Measurements from ENCODE around the gene ZSWIM3. TPM values are rescaled to one million over a fixed set of nuclear protein-coding genes. Genes with fewer than 3 reads are reported as not detected.
"Not testable (repeated sequence)": the region's sequence is repeated elsewhere in the genome, so short reads cannot be mapped to it uniquely, and the experiment has no call there.

ZSWIM3 gene
- total and polyA plus RNA-seq, 2 of the 8 experiments (the other 6 are each of a cell fraction or from before 2014, with no cell fraction given): 5.5 to 6.9 TPM

DNA sequence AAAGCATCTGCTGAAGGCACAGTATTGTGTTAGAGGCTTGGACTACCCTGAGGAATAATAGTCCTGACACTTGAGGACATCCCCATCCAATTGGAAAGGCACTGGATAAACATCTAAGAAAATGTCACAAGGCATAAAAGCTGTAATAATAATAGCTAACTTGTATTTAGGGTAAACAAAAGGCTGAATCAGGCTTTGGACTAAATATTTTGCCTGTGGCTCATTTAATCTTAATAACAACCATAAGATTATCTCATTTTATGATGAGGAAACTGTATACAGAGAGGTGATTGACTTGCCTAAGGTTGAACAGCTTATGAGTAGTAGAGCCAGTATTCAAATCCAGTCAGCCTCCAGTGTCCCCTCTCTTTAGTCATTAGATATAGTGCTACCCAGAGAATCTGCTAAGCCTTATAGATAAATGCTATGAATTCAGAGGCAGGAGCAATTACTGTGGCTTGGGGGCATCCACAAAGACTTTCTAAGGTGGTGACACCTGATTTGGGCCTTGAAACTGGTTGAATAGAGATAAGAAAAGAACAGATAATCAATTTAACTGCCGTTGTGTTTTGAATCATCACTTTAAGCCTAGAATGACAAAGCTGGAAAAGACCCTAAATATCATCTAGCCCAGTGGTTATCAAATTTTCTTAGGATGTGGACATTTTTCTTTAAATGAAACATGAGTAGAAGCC, 16.1 kb downstream of the ZSWIM3 start (continued):
- TF ChIP-seq BACH1 (IDR thresholded peaks at IDR 0.05; ENCODE audit: low read length) (no peak), RFX5 (IDR thresholded peaks at IDR 0.05; ENCODE audit: borderline replicate concordance, low read depth, low read length) (no peak), ZNF274 (IDR thresholded peaks at IDR 0.05; ENCODE audit: borderline replicate concordance, extremely low read depth, low read length) (no peak), KDM4A (IDR thresholded peaks at IDR 0.05; ENCODE audit: low read depth, low read length, severe bottlenecking) (no peak), TCF12 (IDR thresholded peaks at IDR 0.05; ENCODE audit: low read depth, low read length) (no peak), HDAC6 (IDR thresholded peaks at IDR 0.05; ENCODE audit: low read depth, low read length) (no peak), CBX5 (IDR thresholded peaks at IDR 0.05; ENCODE audit: low read depth, low read length) (no peak), BRCA1 (IDR thresholded peaks at IDR 0.05; ENCODE audit: low read depth, low read length) (no peak), EP300 (IDR thresholded peaks at IDR 0.05; ENCODE audit: borderline replicate concordance in 1 of 2, low read depth in 2 of 2, low read length in 2 of 2) (no peak)
- TF ChIP-seq, protein P1, sequence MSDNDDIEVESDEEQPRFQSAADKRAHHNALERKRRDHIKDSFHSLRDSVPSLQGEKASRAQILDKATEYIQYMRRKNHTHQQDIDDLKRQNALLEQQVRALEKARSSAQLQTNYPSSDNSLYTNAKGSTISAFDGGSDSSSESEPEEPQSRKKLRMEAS (IDR thresholded peaks at IDR 0.05): no peak

DNA sequence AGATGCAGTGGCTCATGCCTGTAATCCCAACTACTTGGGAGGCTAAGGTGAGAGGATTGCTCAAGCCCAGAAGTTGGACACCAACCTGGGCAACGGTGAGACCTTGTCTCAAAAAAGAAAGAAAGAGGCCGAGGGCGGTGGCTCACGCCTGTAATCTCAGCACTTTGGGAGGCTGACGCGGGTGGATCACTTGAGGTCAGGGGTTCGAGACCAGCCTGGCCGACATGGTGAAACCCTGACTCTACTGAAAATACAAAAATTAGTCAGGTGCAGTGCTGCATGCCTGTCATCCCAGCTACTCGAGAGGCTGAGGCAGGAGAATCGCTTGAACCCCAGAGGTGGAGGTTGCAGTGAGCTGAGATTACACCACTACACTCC, 16.7 kb downstream of the ZSWIM3 start:
- not testable (repeated sequence) for H3K9ac ChIP-seq (replicated peaks in 1 of 4; ENCODE audit: extremely low read depth in 1 of 4, low read depth in 3 of 4, low read length in 3 of 4); H3K56ac ChIP-seq (replicated peaks; ENCODE audit: insufficient read length, low read depth, low read length); H3K14ac ChIP-seq (ENCODE audit: insufficient read length); H3K4ac ChIP-seq (replicated peaks; ENCODE audit: insufficient read length, low read depth, low read length); H3K27me3 ChIP-seq (replicated peaks in 1 of 4; ENCODE audit: control insufficient read depth in 3 of 4, extremely low read depth in 1 of 4, insufficient read depth in 3 of 4, low read length in 3 of 4); H3K27ac ChIP-seq (ENCODE audit: low read depth, low read length); H3K79me1 ChIP-seq (ENCODE audit: low read depth, low read length); H2AK5ac ChIP-seq (ENCODE audit: low read depth, low read length); H2BK15ac ChIP-seq (ENCODE audit: low read length); H4K20me1 ChIP-seq (replicated peaks in 1 of 2; ENCODE audit: control insufficient read depth in 1 of 2, insufficient read depth in 2 of 2, low read length in 2 of 2); H3K79me2 ChIP-seq (ENCODE audit: control insufficient read depth in 1 of 2, insufficient read depth in 2 of 2, low read length in 2 of 2); H3K9me3 ChIP-seq (ENCODE audit: insufficient read depth in 2 of 2, low read depth in 1 of 2, low read length in 1 of 2); H3K4me2 ChIP-seq (ENCODE audit: insufficient read depth in 1 of 2, low read depth in 2 of 2, low read length in 2 of 2); H2BK120ac ChIP-seq (replicated peaks; ENCODE audit: low read depth, low read length); H3K4me3 ChIP-seq (ENCODE audit: extremely low read depth in 1 of 4, insufficient read depth in 2 of 4, low read depth in 3 of 4, low read length in 4 of 4); H3K36me3 ChIP-seq (ENCODE audit: control insufficient read depth in 2 of 4, insufficient read depth in 4 of 4, low read length in 3 of 4); H2AFZ ChIP-seq (ENCODE audit: low read length); H3K23ac ChIP-seq (ENCODE audit: insufficient read length); H3K18ac ChIP-seq (ENCODE audit: extremely low read depth, low read length); H4K8ac ChIP-seq (ENCODE audit: extremely low read depth, insufficient read depth, low read length); DNase-seq (ENCODE audit: low read depth in 1 of 2, low spot score in 2 of 2); H3K4me1 ChIP-seq (replicated peaks in 1 of 4; ENCODE audit: control insufficient read depth in 3 of 4, insufficient read depth in 4 of 4, low read length in 3 of 4); FAIRE-seq; H2BK12ac ChIP-seq (ENCODE audit: low read depth, low read length); H3K23me2 ChIP-seq (ENCODE audit: low read depth, low read length); H2BK20ac ChIP-seq (ENCODE audit: low read length); H4K5ac ChIP-seq (ENCODE audit: insufficient read length, low read depth, low read length); H2BK5ac ChIP-seq (ENCODE audit: low read depth, low read length); H4K91ac ChIP-seq (replicated peaks; ENCODE audit: insufficient read length, low read length)
- POLR2A ChIA-PET (ENCODE audit: partially characterized antibody): interaction anchor here (0.8 to 8.1 kb wide), 9 partner anchors 8 to 61 kb away, joined by 3 to 39 read pairs (median 4); partner anchors contain the start of genes ACOT8, NEURL2, UBE2C and ZSWIM1
- WGBS, 2 experiments (ENCODE audit: extremely low coverage in 1 of 2, insufficient coverage in 1 of 2, insufficient read length in 1 of 2, insufficient replicate concordance in 2 of 2, low coverage in 1 of 2, low lambda C conversion rate in 2 of 2, missing lambda C conversion rate in 1 of 2): 95% methylated on average over 10 of the region's 10 CpGs; no CpG with 5 or more reads in 1 of the 2 experiments
- CTCF ChIA-PET (ENCODE audit: partially characterized antibody): interaction anchor here (0.7 to 1.8 kb wide), 4 partner anchors 16 to 95 kb away, joined by 3 to 5 read pairs (median 4); no protein-coding TSS in a partner anchor
